Activated naive CD8-positive, alpha-beta T cell treated with anti-CD3 and anti-CD28 coated beads, Interleukin-2, amount 50 U/mL, for 16 hours (primary cell): ENCODE data around the gene KCNQ5.

Experiments used
- DNase-seq: peaks from one replicate; pipeline ENCODE4 v3.0.0-alpha.2; 2020; ENCODE audit warnings: low read depth, low spot score

KCNQ5 gene

DNA sequence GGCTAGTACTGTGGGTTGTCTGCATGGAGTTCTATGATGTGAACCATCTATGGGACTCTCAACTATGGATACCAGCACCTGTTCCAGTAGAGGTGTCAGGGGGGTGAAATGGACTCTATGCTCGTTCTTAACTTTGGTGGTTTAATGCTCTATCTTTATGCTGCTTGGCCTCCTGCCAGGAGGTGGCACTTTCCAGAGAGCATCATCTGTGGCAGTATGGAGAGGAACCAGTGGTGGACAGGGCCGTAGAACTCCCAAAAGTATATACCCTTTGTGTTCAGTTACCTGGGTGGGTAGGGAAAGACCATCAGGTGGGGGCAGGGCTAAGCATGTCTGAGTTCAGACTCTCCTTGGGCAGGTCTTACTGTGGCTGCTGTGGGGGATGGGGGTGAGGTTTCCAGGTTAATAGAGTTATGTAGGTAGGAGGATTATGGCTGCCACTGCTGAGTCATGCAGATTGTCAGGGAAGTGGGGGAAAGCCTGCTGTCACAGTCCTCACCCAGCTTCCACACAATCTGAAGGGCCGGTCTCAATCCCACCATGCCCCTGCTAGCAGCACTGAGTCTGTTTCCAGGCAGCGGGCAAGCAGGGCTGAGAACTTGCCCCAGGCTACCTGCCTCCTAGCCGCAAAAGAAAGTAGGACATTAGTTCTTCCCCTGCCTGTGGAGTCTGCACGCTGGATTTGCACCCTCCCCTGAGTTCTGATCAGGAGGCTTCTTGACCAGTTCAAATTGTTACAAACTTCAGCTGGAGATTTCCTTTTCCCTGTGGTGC lies 284.0 kb downstream of the KCNQ5 start:
- no peak for DNase-seq

DNA sequence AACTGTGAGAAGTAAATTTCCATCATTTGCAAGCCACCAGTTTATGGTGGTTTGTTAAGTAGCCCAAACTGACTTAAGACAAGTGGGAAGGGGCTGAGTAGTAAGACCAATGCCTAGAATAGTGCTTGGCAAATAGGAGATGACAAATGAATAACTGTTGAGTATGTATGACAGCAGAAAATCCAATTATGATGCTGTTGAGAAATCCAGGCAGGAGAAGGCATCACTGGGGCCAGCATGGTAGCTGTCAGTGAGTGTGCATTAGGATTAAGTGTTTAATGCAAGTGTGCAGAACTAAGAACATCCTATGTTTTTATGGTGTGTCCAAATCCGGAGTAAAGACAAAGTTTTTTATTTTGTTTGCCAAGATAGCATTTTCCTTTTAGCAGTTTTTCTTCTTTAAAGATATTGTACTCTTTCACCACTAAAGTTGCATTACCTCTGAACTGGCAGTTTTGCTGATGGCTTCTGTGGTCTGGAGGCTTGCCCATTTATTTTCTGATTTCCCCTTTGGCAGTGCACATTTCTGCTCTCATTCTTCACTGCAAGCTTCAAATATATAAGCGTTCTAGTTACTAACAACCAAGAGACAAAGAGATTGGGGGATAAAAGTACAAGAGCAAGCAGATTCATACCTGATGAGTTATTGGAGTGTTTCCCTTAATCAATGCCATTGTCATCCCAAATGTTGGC lies 289.7 kb downstream of the KCNQ5 start:
- DNase-seq: no peak

GRCh38 chr6:72913797-72914196 lies 291.9 kb downstream of the KCNQ5 start:
- DNase-seq: no peak

DNA sequence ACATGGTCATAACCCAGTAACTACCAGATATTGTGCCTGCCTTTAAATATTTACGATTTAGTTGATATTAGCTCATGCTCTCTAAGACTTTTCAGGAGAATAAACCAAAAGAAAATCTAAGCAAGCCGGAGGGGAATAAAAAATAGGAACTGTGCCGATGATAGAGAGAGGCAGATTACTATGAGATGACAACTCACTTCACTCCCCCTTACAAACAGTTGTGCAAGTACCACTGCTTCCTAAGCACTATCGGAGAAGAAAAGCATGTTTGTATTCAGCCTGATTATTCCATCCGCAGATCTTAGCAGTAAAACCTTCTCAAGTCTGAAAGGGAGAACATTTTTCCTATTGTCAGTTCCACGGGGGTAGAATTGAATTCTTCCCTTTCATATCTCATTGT lies 294.4 kb downstream of the KCNQ5 start:
- no peak for DNase-seq

DNA sequence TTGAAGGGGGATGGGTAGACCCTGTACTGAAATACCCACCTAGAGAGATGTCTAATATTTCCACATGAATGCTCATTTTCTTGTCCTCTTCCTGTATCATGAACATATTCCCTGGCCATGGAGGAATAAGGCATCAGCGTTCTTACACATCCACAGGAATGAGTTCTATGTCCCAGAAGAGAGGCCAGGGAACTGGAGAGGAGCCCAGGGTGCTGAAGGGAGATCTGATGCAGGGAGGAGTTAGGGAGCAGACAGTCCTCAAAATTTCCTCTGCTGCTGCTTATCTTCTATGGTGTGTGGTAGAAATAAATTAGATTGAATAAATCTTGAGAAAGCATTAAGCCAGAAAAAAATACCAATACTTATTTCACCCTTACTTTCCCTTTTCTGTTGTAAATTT lies 295.0 kb downstream of the KCNQ5 start:
- DNase-seq: no peak

GRCh38 chr6:72922401-72922800 lies 300.5 kb downstream of the KCNQ5 start:
- no peak for DNase-seq

DNA sequence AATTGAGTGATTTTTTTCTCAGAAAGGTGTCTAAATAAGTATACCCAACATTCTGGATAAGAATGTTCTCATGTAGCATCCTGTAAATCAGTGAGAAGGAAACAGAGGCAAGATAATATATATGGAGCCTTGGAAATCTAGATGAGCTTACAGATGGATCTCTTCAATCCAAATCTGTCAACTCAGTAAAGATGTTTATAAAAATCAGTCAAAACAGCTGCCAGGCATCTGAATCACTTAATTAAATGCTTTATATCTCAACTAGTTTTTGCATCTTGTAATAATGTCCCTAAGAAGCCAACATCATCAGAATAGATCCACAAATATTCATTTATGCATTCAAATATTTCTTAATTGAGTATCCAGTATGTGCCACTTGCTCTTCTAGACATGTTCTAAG lies 303.3 kb downstream of the KCNQ5 start:
- no peak for DNase-seq

- no peak for DNase-seq
Observed at GRCh38 chr6:72930556-72931132, 308.8 kb downstream of the KCNQ5 start.

- no peak for DNase-seq
Observed at GRCh38 chr6:72931325-72931887, 309.5 kb downstream of the KCNQ5 start.

GRCh38 chr6:72933233-72933632 lies 311.4 kb downstream of the KCNQ5 start:
- DNase-seq: no peak

DNA sequence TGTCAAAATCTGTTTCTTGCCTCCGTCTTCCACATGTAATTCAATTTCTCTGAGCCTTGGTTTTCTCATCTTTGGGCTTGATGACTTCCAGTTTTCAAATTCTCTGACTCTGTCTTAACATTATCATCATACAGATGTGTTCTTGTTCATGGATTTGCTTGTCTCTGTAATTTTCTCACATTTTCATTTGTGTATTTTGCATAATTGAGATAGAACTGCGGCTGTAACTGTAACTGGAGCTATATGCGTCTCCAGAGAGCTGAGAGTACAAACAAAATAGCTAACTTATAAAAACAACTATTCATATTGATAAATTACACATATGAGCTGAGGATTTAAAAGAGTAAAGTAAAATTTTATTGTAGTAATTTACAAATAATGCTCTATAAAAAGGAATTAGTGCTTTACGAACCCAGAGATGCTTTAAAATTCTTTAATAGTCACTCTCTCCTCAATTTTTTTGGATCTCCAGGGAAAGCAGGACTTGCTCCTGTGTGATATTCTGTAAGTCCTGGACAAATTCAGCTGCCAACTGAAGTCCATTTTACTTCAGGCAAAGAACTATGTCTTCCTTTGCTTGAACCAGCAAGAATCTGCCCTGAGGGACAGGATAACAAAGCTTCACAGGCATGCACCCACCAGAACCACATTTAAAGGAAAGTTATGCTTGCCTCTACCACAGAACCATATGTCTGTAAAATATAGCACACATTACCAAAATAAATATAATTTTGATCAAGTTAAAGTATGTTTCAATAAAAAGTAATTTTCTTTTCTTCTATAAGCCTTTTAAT lies 315.1 kb downstream of the KCNQ5 start:
- no peak for DNase-seq

DNA sequence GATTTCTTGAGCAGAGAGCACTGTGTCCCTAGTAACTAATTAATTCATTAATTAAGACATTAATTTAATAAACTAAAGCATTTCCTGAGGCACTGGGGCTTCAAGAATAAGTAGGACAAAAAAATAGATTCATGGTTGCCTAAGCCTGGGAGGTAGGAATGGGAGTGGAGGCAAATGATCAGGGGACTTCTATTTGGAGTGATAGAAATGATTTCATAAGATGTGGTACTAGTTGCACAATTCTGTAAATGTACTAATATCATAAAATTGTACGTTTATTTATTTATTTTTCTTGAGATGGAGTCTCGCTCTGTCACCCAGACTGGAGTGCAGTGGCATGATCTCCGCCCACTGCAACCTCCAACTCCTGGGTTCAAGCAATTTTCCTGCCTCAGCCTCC lies 316.2 kb downstream of the KCNQ5 start:
- DNase-seq: no peak

- DNase-seq: no peak
Observed at GRCh38 chr6:72939004-72939403, 317.1 kb downstream of the KCNQ5 start.

GRCh38 chr6:72940265-72940664 lies 318.4 kb downstream of the KCNQ5 start:
- no peak for DNase-seq

GRCh38 chr6:72941263-72941662 lies 319.4 kb downstream of the KCNQ5 start:
- no peak for DNase-seq

DNA sequence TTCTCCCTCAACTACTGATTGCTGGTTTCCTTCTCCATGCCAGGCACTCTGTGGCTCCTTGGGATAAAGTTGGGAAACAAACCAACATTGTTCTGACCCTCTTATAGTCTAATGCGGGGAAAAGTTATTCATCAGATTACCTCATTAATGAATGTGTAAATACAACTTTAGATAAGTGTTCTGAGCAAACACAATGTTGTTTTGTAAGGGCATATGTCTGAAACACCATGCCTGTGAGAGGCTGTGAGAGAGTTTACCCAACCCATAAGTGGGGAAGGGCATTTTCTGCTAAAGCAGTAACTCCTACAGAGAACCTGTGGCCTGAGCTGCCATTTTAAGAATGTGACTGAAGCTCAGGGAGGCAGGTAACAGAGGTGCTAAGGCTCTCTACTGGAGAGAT lies 319.9 kb downstream of the KCNQ5 start:
- no peak for DNase-seq

DNA sequence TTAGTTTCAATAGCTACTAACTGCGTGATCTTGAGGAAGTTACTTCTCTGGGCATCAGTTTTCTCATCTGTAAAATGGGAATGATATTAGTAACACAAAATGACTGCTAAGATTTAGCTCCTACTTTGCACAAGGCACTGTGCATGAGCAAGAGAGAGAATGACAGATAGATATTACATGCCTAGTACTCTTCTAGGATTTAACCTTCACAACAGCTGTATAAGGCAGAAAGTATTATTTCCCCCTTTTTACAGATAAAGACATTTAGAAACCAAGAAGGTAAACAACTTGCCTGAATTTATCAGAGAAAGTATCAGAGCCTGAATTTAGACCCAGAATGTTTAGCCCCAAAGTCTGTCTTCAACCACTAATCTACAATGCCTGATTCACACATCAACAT lies 321.8 kb downstream of the KCNQ5 start:
- no peak for DNase-seq

DNA sequence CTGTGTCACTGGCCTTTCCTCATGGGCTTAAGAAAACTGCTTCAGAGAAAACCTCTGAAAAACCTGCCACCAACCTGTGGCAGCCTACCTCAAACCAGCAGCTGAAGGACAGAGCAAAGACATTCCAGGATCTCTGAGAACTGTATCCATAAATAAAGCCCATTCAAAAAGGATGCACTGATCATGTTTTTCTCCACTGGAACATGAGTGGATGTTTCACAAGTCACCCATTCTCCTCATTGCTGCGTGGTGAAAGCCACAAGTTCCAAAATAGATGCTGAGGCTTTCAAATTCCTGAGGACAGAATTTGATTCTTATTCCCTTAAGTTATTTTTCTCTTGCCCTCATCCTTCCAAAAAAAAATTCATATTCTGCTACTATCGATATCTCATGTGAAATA lies 322.8 kb downstream of the KCNQ5 start:
- DNase-seq: no peak

- DNase-seq: no peak
Observed at GRCh38 chr6:72946774-72947173, 324.9 kb downstream of the KCNQ5 start.

DNA sequence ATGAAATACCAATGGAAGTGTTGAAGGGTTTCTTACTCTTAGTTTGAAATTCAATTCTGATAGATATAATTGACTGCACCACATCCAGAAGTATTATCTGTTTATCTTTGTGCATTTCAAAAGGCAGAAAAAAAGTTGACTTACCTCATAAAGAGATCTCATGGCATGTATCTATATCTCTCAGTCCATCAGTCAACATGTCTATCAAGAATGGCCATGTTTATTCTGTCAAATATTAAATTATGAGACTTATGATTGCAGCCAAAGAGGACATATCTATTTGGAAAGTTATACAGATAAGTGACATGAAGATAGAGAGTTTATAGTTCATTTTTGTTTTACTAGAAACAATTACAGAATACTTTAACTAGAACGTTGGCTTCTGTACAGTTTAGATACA lies 325.7 kb downstream of the KCNQ5 start:
- no peak for DNase-seq

- DNase-seq: no peak
Observed at GRCh38 chr6:72948153-72948552, 326.3 kb downstream of the KCNQ5 start.
